Thyroid gland (tissue), 4 donors: Measurements from ENCODE around the gene FASN.

ENCODE experiments used
- CTCF ChIP-seq, 6 experiments: fragments of 200-600 bp in 3 of 6; fragments of 450-650 bp in 3 of 6; sonication (generic) in 3 of 6; IDR thresholded peaks; one replicate each; pipeline ENCODE4 v1.5.1; 2016 to 2019; ENCODE audit warnings: antibody characterized with exemption in 6 of 6, mild to moderate bottlenecking in 2 of 6, inconsistent platforms in 1 of 6, moderate library complexity in 1 of 6
- POLR2A ChIP-seq, 2 donors: fragments of 450-650 bp; IDR thresholded peaks; one replicate each; pipeline ENCODE4 v1.6.1; 2017; ENCODE audit warnings: antibody characterized with exemption in 2 of 2, mild to moderate bottlenecking in 2 of 2, moderate library complexity in 1 of 2

- TF ChIP-seq CTCF (IDR thresholded peaks at IDR 0.05), result no peak
- no peak for TF ChIP-seq POLR2A (IDR thresholded peaks at IDR 0.05)
These were observed 5.9 kb downstream of the FASN start for GRCh38 chr17:82092094-82092586.
